Measurements from ENCODE around the gene TBK1.

Gene TBK1

DNA sequence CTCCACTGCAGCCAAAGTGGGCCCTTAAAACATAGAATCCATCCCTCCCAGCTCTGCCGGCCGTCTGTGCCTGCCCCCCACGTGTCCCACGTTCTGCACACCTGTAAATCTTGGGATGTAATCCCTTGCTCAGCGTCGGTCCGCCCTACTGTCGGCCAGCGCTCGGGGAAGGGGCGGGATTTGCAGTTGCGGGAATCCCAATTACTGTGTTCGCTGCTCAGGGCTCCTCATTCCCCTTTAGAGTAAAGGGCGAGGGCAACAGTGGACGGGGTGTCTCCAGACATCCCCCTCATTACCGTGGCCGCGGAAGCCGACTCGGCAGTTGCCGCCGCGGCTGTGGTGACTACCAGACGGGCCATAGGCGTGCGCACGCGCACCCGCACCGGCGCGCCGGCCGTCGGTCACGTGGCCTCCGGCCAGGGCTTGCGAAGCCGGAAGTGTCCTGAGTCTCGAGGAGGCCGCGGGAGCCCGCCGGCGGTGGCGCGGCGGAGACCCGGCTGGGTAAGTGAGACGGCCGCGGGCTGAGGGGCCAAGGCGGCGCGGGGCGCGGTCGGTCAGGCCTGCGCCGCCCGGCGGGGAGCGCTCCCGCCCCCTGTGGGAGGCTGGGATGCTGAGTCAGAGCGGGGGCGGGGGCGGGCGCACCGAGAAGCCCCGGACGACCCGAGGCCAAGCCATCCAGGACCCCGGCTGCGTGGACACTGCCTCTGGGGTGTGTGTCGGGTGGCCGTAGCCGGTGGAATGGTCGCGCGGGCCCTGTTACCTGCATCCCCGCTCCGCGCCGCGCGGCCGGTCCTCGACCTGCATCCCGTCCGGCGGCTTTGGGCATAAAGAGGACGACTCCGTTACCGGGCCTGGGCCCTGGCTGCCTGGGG, at the start of gene TBK1:
Gene TBK1, plus strand, starts transcription at position 434 of the 872 bp plus-strand sequence. CDS start 3,751 bp downstream, outside the sequence.
- no peaks in the 10 kb centered on the region for H3K36me3 ChIP-seq (ENCODE audit: control insufficient read depth, insufficient read depth, low read length)
- H3K4me1 ChIP-seq (ENCODE audit: control insufficient read depth, insufficient read depth, low read length): no peaks in the 10 kb centered on the region
- H3K9ac ChIP-seq (ENCODE audit: low read length): peak within 1 kb of the TSS; percentile 96
- H3K27me3 ChIP-seq (ENCODE audit: control insufficient read depth, insufficient read depth, low read length): no peaks in the 10 kb centered on the region
- peak within 1 kb of the TSS; percentile 94 for H3K4me3 ChIP-seq (ENCODE audit: low read length)
- no peaks in the 10 kb centered on the region for H3K9me3 ChIP-seq (ENCODE audit: control insufficient read depth, low read length)

DNA sequence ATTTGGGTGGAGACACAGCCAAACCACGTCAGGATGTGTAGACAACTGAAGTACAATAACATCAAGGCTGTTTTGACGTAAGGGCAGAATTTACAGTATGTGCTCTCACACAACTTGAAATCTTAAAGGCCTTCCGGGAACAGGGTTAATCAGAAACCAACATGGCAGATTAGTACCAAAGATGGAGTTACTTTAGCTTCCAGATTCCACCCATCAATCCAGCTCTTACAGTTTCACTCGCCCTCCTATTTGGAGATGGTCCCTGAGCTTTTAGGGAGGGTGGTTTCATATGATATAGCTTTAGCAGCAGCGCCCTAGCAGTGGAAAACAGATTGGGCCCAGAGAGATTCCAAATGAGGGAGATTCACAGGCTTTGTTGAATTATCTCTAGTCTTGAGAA, 49.7 kb upstream of the TBK1 start:
- Histone ChIP-seq H3K4me1 (ENCODE audit: control insufficient read depth, insufficient read depth, low read length) (no peaks in the 10 kb centered on the region), H3K36me3 (ENCODE audit: control insufficient read depth, insufficient read depth, low read length) (no peaks in the 10 kb centered on the region)

DNA sequence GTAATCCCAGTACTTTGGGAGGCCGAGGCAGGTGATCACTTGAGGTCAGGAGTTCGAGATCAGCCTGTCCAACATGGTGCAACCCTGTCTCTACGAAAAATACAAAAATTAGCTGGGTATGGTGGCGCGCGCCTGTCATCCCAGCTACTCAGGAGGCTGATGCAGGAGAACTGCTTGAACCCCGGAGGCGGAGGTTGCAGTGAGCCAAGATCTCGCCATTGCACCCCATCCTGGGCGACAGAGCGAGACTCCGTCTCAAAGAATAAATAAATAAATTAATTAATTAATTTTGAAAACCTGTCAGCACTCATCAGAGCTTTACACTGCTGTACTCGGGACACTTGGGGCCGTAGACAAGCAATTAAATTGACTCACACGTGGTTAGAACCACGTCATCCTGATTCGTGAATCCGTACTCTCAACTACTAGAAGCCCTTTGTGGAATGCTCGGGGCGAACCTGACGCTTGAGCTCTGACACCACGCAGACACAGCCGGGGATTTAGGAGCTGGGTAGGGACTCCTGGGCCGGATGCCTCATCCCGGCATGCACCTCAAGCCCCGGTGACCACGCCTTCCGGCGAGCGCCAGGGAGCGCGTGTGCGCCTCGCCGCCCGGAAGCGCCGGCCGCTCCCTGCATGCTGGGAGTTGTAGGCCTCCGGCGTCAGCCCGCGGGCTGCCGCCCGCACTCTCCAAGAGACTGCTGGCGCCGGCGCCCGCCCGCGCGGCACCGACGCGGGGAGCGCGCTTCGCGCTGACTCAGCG, 48.0 kb upstream of the TBK1 start, which contains the start of gene XPOT:
Gene XPOT, plus strand, starts transcription at position 686 of the 763 bp plus-strand sequence. CDS start 5,644 bp downstream, outside the sequence.
- Histone ChIP-seq H3K36me3 (ENCODE audit: control insufficient read depth, insufficient read depth, low read length) (no peaks in the 10 kb centered on the region), H3K9ac (ENCODE audit: low read length) (peak within 1 kb of the TSS; percentile 88), H3K27me3 (ENCODE audit: control insufficient read depth, insufficient read depth, low read length) (no peaks in the 10 kb centered on the region), H3K4me1 (ENCODE audit: control insufficient read depth, insufficient read depth, low read length) (no peaks in the 10 kb centered on the region), H3K4me3 (ENCODE audit: low read length) (peak within 1 kb of the TSS; percentile 64), H3K9me3 (ENCODE audit: control insufficient read depth, low read length) (no peaks in the 10 kb centered on the region)

More for the DNA sequence above, 49.7 kb upstream of the TBK1 start:
- H3K9me3 ChIP-seq (ENCODE audit: control insufficient read depth, low read length): no peaks in the 10 kb centered on the region
- H3K9ac ChIP-seq (ENCODE audit: low read length): no peak overlapping the region
- no peaks in the 10 kb centered on the region for H3K27me3 ChIP-seq (ENCODE audit: control insufficient read depth, insufficient read depth, low read length)
- no peak overlapping the region for H3K4me3 ChIP-seq (ENCODE audit: low read length)

- Histone ChIP-seq H3K4me3 (ENCODE audit: low read length) (peak overlapping the region; percentile 64), H3K4me1 (ENCODE audit: control insufficient read depth, insufficient read depth, low read length) (no peaks in the 10 kb centered on the region), H3K27me3 (ENCODE audit: control insufficient read depth, insufficient read depth, low read length) (no peaks in the 10 kb centered on the region), H3K9ac (ENCODE audit: low read length) (peak overlapping the region; percentile 88), H3K36me3 (ENCODE audit: control insufficient read depth, insufficient read depth, low read length) (no peaks in the 10 kb centered on the region), H3K9me3 (ENCODE audit: control insufficient read depth, low read length) (no peaks in the 10 kb centered on the region)
Measured at GRCh38 chr12:64404470-64405256, 47.3 kb upstream of the TBK1 start.

DNA sequence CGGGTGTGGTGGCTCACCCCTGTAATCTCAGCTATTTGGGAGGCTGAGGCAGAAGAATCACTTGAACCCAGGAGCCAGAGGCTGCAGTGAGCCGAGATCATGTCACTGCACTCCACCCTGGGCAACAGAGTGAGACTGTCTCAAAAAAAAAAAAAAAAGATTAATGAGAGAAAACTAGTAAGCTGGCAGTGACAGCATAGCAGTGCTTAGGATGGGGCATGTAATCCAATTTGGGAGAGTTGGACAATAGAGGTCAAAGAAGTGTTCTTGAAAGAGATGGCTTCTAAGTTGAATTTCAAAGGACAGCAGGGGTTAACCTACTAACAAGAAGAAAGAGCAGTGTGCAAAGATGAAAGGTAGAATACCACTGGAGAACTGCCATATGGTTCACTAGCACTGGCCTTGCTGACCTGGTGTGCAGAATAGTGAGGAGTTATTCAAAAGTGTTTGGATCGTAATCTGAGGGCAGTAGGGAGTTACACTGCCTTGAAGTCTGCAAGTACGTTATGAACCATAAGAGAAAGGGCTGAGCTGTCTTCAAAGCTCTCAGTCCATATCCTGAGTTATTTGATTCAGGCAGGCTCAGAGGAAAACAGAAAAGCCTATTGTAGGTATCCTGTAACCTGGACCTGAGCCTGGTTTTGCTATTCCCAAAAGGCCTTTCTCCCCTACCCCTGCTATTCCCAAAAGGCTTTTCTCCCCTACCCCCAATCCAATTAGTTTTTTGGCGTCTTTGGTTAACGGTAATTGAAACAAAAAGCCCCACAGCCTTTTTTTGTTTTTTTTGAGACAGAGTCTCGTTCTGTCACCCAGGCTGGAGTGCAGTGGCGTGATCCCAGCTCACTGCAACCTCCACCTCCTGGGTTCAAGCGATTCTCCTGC, 44.3 kb upstream of the TBK1 start:
- Histone ChIP-seq H3K4me1 (ENCODE audit: control insufficient read depth, insufficient read depth, low read length) (no peaks in the 10 kb centered on the region), H3K27me3 (ENCODE audit: control insufficient read depth, insufficient read depth, low read length) (no peaks in the 10 kb centered on the region), H3K9ac (ENCODE audit: low read length) (no peak overlapping the region), H3K4me3 (ENCODE audit: low read length) (no peak overlapping the region), H3K36me3 (ENCODE audit: control insufficient read depth, insufficient read depth, low read length) (no peaks in the 10 kb centered on the region), H3K9me3 (ENCODE audit: control insufficient read depth, low read length) (no peaks in the 10 kb centered on the region)

DNA sequence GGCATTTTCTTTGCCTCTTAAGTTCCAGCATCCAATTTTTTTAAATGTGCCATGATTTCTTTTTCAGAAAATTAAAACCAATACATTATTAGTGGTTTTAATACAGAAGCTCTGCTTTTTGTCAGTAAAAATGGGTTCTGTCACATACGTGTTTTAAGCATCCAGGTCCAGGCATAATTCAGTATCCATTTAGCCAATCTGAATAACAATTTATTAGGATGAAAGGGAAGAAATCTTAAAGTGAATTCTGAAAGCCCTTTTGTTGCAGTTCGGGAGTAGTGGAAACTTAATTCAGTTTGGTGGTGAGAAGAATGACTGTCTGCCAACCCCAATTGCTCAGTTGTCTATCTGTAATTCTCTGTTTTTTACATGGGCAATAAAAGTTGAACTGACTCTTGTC, 40.5 kb upstream of the TBK1 start:
- H3K4me1 ChIP-seq (ENCODE audit: control insufficient read depth, insufficient read depth, low read length): no peaks in the 10 kb centered on the region
- no peaks in the 10 kb centered on the region for H3K9me3 ChIP-seq (ENCODE audit: control insufficient read depth, low read length)
- no peaks in the 10 kb centered on the region for H3K36me3 ChIP-seq (ENCODE audit: control insufficient read depth, insufficient read depth, low read length)
- no peak overlapping the region for H3K9ac ChIP-seq (ENCODE audit: low read length)
- no peak overlapping the region for H3K4me3 ChIP-seq (ENCODE audit: low read length)
- no peaks in the 10 kb centered on the region for H3K27me3 ChIP-seq (ENCODE audit: control insufficient read depth, insufficient read depth, low read length)

DNA sequence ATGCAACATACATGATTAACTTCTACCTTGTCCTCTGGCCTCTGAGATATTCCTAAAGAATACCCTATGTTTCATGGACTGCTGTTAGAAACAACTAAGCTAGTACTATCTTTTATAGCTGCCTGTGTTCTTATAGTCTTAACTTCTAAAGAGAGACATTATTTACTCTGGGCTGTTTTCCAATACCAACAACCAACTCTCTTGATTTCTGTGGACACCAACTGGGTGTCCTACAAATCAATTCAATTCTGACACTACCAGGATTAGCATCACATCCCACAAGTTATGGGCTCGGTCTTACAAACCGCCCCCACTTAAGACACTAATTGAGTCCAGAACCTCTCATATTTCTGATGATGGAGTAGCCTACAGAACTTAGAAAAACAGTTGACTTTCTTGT, 39.5 kb upstream of the TBK1 start:
- Histone ChIP-seq H3K4me3 (ENCODE audit: low read length) (no peak overlapping the region), H3K27me3 (ENCODE audit: control insufficient read depth, insufficient read depth, low read length) (no peaks in the 10 kb centered on the region), H3K9ac (ENCODE audit: low read length) (no peak overlapping the region), H3K4me1 (ENCODE audit: control insufficient read depth, insufficient read depth, low read length) (no peaks in the 10 kb centered on the region), H3K9me3 (ENCODE audit: control insufficient read depth, low read length) (no peaks in the 10 kb centered on the region), H3K36me3 (ENCODE audit: control insufficient read depth, insufficient read depth, low read length) (no peaks in the 10 kb centered on the region)

GRCh38 chr12:64413884-64414283, 38.0 kb upstream of the TBK1 start:
- Histone ChIP-seq H3K36me3 (ENCODE audit: control insufficient read depth, insufficient read depth, low read length) (no peaks in the 10 kb centered on the region), H3K9me3 (ENCODE audit: control insufficient read depth, low read length) (no peaks in the 10 kb centered on the region), H3K27me3 (ENCODE audit: control insufficient read depth, insufficient read depth, low read length) (no peaks in the 10 kb centered on the region), H3K4me3 (ENCODE audit: low read length) (no peak overlapping the region), H3K9ac (ENCODE audit: low read length) (no peak overlapping the region), H3K4me1 (ENCODE audit: control insufficient read depth, insufficient read depth, low read length) (no peaks in the 10 kb centered on the region)

DNA sequence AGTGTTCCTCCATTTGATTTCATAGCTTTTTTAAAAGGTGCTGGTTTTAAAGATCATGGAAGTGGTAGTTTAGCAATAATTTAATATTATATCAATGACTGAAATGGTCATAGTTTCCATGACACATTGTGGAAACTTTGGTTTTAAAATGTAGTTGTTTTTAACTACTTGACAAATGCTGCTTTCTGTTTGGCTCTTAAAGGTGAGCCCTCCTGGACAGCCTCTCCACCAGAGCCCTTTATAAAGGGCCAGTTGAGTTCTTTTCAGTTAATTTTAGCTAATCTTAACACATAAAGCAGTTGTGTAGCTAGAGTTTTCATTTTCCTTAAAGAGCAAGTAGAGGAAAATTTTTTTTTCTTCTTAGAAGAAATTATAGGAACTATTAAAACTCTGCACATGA, 33.7 kb upstream of the TBK1 start:
- Histone ChIP-seq H3K4me3 (ENCODE audit: low read length) (no peak overlapping the region), H3K4me1 (ENCODE audit: control insufficient read depth, insufficient read depth, low read length) (no peaks in the 10 kb centered on the region), H3K27me3 (ENCODE audit: control insufficient read depth, insufficient read depth, low read length) (no peaks in the 10 kb centered on the region), H3K36me3 (ENCODE audit: control insufficient read depth, insufficient read depth, low read length) (no peaks in the 10 kb centered on the region), H3K9me3 (ENCODE audit: control insufficient read depth, low read length) (no peaks in the 10 kb centered on the region), H3K9ac (ENCODE audit: low read length) (no peak overlapping the region)

DNA sequence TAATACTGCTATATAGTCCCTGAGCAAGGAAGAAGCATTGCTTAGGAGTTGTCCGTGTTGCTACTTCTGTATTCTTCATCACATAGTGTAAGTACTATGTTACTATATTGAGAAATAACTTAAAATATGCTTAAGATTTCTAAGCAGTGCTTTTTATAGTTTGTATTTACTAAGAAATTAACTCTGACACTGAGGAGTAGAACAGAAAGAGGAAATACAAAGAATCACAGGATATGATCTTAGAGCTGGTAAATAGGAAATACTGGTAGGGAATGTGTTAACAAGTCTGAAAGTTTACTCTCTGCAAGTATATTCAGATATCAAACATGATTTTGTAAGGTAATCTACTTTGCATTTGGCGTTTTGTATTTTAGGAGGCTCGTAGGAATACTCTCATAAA, 32.2 kb upstream of the TBK1 start:
- Histone ChIP-seq H3K36me3 (ENCODE audit: control insufficient read depth, insufficient read depth, low read length) (peaks cover under 1% of the 10 kb centered on the region), H3K9ac (ENCODE audit: low read length) (no peak overlapping the region), H3K4me1 (ENCODE audit: control insufficient read depth, insufficient read depth, low read length) (no peaks in the 10 kb centered on the region), H3K9me3 (ENCODE audit: control insufficient read depth, low read length) (no peaks in the 10 kb centered on the region), H3K4me3 (ENCODE audit: low read length) (no peak overlapping the region), H3K27me3 (ENCODE audit: control insufficient read depth, insufficient read depth, low read length) (no peaks in the 10 kb centered on the region)

GRCh38 chr12:64427988-64428387, 23.9 kb upstream of the TBK1 start:
- Histone ChIP-seq H3K27me3 (ENCODE audit: control insufficient read depth, insufficient read depth, low read length) (no peaks in the 10 kb centered on the region), H3K36me3 (ENCODE audit: control insufficient read depth, insufficient read depth, low read length) (peaks cover 8% of the 10 kb centered on the region)

More at GRCh38 chr12:64427988-64428387, 23.9 kb upstream of the TBK1 start:
- H3K4me1 ChIP-seq (ENCODE audit: control insufficient read depth, insufficient read depth, low read length): no peaks in the 10 kb centered on the region
- no peaks in the 10 kb centered on the region for H3K9me3 ChIP-seq (ENCODE audit: control insufficient read depth, low read length)
- no peak overlapping the region for H3K4me3 ChIP-seq (ENCODE audit: low read length)
- H3K9ac ChIP-seq (ENCODE audit: low read length): no peak overlapping the region

All from mucosa of stomach (tissue), 1 donor.